Ovary (tissue), 9 donors: ENCODE results near the gene MAP1LC3B. TPM values are rescaled to one million over a fixed set of nuclear protein-coding genes. Genes with fewer than 3 reads are reported as not detected.

Experiments used
- DNase-seq, 5 donors: peaks; one replicate each; pipeline ENCODE4 v3.0.0-alpha.2; 2019 to 2020
- H3K27ac ChIP-seq, 2 donors: fragments of 200-600 bp; one replicate each; pipeline versions ENCODE4 v1.5.1 to v1.8.0; 2019 to 2022
- H3K27me3 ChIP-seq: fragments of 200-600 bp; one replicate; pipeline ENCODE4 v1.8.0; 2022
- H3K36me3 ChIP-seq: fragments of 200-600 bp; sonication (generic); one replicate; pipeline ENCODE4 v1.5.1; 2019
- H3K4me1 ChIP-seq: one replicate; pipeline ENCODE4 v1.8.1; 2013; ENCODE audit warnings: mild to moderate bottlenecking, moderate library complexity; ENCODE audit not compliant: insufficient read depth
- H3K4me3 ChIP-seq: fragments of 200-600 bp; sonication (generic); one replicate; pipeline ENCODE4 v1.5.1; 2017
- H3K9me3 ChIP-seq, 2 donors: fragments of 200-600 bp in 1 of 2; sonication (generic) in 1 of 2; one replicate each; pipeline versions ENCODE4 v1.5.1 to v1.8.1; 2013 to 2019; ENCODE audit warnings: mild to moderate bottlenecking in 1 of 2, moderate library complexity in 1 of 2
- EP300 ChIP-seq: sonication (generic); formaldehyde crosslinking; IDR thresholded peaks from one replicate; pipeline ENCODE4 v1.6.1; 2017; ENCODE audit warnings: antibody characterized with exemption
- POLR2A ChIP-seq: fragments of 450-650 bp; IDR thresholded peaks from one replicate; pipeline ENCODE4 v1.6.1; 2017; ENCODE audit warnings: antibody characterized with exemption, mild to moderate bottlenecking, moderate library complexity
- WGBS, 3 donors: extraction: QIAGEN DNeasy Blood & Tissue Kit in 1 of 3; methylation state at CpG; one replicate each; pipeline versions ENCODE4 v1.1.5 to v1.1.7; 2013 to 2017; 5-methylcytosine and 5-hydroxymethylcytosine counted together
- intact Hi-C, 4 donors: fragments of 100-400 bp; cut with DNase I; formaldehyde crosslinking; loops; one replicate each; pipeline versions ENCODE4 v1.11.0 to v1.15.1; 2022 to 2023
- polyA plus RNA-seq, 2 donors: library from polyadenylated mRNA; stranded (reverse); fragments of 200-250 nt in 1 of 2; fragments of 350-450 nt in 1 of 2; fragmentation: Illumina TruSeq in 1 of 2; extraction: RNeasy Lipid Tissue Mini Kit (QIAGEN cat#74804) in 1 of 2; gene quantifications; one replicate each; pipeline ENCODE4 v1.2.3, GENCODE V29; 2013 to 2014
- total RNA-seq, 7 donors: library from RNA; depleted of rRNA in 2 of 7; stranded (reverse); fragments of >200 nt in 2 of 7; fragmentation: NEBNext Ultra II Directional in 3 of 7; extraction: Animal tissue kit (Norgen Biotek cat#: 25700) in 3 of 7; gene quantifications; one replicate each; pipeline versions ENCODE4 v1.1.0 to v1.2.4, GENCODE V29; 2016 to 2023
- TF ChIP-seq, protein P1 (sequence below), 3 donors: fragments of 450-650 bp in 2 of 3; fragments of 200-600 bp in 1 of 3; IDR thresholded peaks; one replicate each; pipeline versions ENCODE4 v1.5.1 to v1.8.0; 2016 to 2022; ENCODE audit warnings: antibody characterized with exemption in 3 of 3, mild to moderate bottlenecking in 1 of 3
- donor health status: DM: no; HTN: no; CAD: no; lungs with moderate emphysema.
- donor health status: DM: no; HTN: no; CAD: no.
- donor health status: Bipolar disorder and iron deficiency.
- donor health status: DM: yes; HTN: yes; CAD: no.
- donor health status: DM: no; HTN: no; CAD: no.
- donor health status: DM: yes; HTN: yes; CAD: no.

MAP1LC3B gene
- total and polyA plus RNA-seq, 9 donors: 32.9 to 110 (median 44.6) TPM

DNA sequence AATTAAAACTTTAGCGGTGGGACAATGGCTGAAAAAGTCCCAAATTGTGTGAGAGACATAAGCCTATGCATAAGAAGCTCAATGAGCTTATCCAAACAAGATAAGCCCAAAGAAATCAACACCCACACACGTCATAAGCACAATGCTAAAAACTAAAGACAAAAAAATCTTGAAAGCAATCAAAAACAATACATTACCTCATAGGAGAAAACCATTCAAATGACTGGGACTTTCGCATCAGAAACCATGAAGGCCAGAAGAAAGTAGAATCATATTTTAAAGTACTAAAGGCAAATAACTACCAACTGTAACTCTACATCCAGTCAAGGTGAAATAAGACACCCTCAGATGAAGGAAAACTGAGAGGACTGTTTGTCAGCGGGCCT is 50.4 kb downstream of the MAP1LC3B start:
- Histone ChIP-seq H3K4me3 (no peak overlapping the region), H3K9me3 (no peaks in the 10 kb centered on the region), H3K36me3 (no peaks in the 10 kb centered on the region), H3K27me3 (no peaks in the 10 kb centered on the region), H3K4me1 (no peaks in the 10 kb centered on the region), H3K27ac (no peak overlapping the region)
- TF ChIP-seq EP300 (no peak), POLR2A (no peak)
- TF ChIP-seq, protein P1, sequence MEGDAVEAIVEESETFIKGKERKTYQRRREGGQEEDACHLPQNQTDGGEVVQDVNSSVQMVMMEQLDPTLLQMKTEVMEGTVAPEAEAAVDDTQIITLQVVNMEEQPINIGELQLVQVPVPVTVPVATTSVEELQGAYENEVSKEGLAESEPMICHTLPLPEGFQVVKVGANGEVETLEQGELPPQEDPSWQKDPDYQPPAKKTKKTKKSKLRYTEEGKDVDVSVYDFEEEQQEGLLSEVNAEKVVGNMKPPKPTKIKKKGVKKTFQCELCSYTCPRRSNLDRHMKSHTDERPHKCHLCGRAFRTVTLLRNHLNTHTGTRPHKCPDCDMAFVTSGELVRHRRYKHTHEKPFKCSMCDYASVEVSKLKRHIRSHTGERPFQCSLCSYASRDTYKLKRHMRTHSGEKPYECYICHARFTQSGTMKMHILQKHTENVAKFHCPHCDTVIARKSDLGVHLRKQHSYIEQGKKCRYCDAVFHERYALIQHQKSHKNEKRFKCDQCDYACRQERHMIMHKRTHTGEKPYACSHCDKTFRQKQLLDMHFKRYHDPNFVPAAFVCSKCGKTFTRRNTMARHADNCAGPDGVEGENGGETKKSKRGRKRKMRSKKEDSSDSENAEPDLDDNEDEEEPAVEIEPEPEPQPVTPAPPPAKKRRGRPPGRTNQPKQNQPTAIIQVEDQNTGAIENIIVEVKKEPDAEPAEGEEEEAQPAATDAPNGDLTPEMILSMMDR (IDR thresholded peaks at IDR 0.05): no peak
- no peak for DNase-seq
- WGBS, 3 donors: 90 to 95% (median 92%) methylated on average over 4 of the region's 4 CpGs
- intact Hi-C loops: no loop called here

- TF ChIP-seq, protein P1 (IDR thresholded peaks at IDR 0.05): no peak
- no peak for TF ChIP-seq POLR2A
- TF ChIP-seq EP300: no peak
- H3K4me3 ChIP-seq: no peak overlapping the region
- 97 to 99% (median 97%) methylated on average over 8 of the region's 8 CpGs for WGBS, 3 donors
- no peaks in the 10 kb centered on the region for H3K36me3 ChIP-seq
- DNase-seq: peak in 1 of 5 donors; percentile 12
- no peak overlapping the region for H3K27ac ChIP-seq
- H3K27me3 ChIP-seq: no peaks in the 10 kb centered on the region
- intact Hi-C loops: no loop called here
- no peaks in the 10 kb centered on the region for H3K4me1 ChIP-seq
- no peaks in the 10 kb centered on the region for H3K9me3 ChIP-seq
Observed at GRCh38 chr16:87443016-87443415, 50.9 kb downstream of the MAP1LC3B start.

DNA sequence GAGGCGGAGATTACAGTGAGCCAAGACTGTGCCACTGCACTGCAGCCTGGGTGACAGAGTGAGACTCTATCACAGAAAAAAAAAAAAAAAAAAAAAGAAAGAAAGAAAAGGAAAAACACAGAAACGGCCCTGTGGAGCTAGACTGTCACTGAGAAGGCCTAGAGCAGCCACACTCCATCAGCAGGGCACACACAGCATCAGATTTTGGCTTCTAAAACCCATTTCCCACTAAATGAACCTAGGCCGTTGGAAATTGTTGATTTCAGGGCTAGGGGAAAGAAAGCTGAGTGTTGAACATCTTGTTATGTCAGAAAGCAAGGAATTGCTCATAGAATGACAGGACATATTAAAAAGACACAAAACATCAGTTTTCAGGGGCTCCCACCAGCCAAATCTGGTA is 51.8 kb downstream of the MAP1LC3B start:
- Histone ChIP-seq H3K27me3 (no peaks in the 10 kb centered on the region), H3K27ac (no peak overlapping the region), H3K4me3 (no peak overlapping the region), H3K9me3 (no peaks in the 10 kb centered on the region), H3K4me1 (no peaks in the 10 kb centered on the region), H3K36me3 (no peaks in the 10 kb centered on the region)
- TF ChIP-seq, protein P1 (IDR thresholded peaks at IDR 0.05): no peak
- TF ChIP-seq POLR2A: no peak
- TF ChIP-seq EP300: no peak
- WGBS, 3 donors: 96 to 99% (median 97%) methylated on average over 3 of the region's 3 CpGs
- intact Hi-C loops: no loop called here
- DNase-seq: no peak

DNA sequence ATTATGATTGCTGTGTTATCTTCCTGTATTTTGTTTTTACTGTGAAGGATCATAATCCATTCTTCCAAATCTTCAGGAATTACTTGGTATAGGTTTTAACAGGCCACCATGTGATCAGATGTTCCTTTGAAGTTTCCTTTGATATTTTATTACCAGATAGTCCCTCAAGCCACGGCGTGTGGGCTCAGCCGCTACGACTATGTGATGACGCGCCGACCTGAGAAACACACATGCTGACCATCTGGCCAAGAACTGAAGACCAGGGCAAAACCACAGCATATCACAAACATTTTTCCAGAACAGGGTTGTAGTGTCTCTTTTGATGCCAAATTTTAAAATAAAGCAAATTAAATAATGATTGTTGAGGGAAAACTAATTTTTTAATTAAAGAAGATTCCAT is 53.4 kb downstream of the MAP1LC3B start:
- Histone ChIP-seq H3K4me1 (no peaks in the 10 kb centered on the region), H3K9me3 (no peaks in the 10 kb centered on the region), H3K27me3 (no peaks in the 10 kb centered on the region), H3K27ac (no peak overlapping the region), H3K36me3 (no peaks in the 10 kb centered on the region), H3K4me3 (no peak overlapping the region)
- no peak for TF ChIP-seq POLR2A
- TF ChIP-seq, protein P1 (IDR thresholded peaks at IDR 0.05): no peak
- TF ChIP-seq EP300: no peak
- intact Hi-C loops: no loop called here
- DNase-seq: peak in 1 of 5 donors; percentile 33
- 60 to 83% (median 62%) methylated on average over 7 of the region's 7 CpGs for whole genome bisulfite sequencing, 3 donors
